Measurements from ENCODE around the gene TAC4.

The TAC4 gene

GRCh38 chr17:49851387-49852291 is 3.8 kb upstream of the TAC4 start:
- Histone ChIP-seq H3K9ac (ENCODE audit: low read length) (no peak overlapping the region), H3K27me3 (ENCODE audit: control insufficient read depth, insufficient read depth, low read length) (peaks cover 32% of the 10 kb centered on the region), H3K27ac (ENCODE audit: low read length) (no peak overlapping the region), H3K9me3 (ENCODE audit: control insufficient read depth, low read depth, low read length) (no peaks in the 10 kb centered on the region), H3K4me3 (ENCODE audit: low read length) (peak overlapping the region; percentile 47), H3K4me1 (ENCODE audit: control insufficient read depth, low read depth, low read length) (peaks cover 11% of the 10 kb centered on the region), H3K36me3 (ENCODE audit: control insufficient read depth, low read depth, low read length) (no peaks in the 10 kb centered on the region)

- Histone ChIP-seq H3K27ac (ENCODE audit: low read length) (no peak overlapping the region), H3K27me3 (ENCODE audit: control insufficient read depth, insufficient read depth, low read length) (peaks cover 32% of the 10 kb centered on the region), H3K36me3 (ENCODE audit: control insufficient read depth, low read depth, low read length) (no peaks in the 10 kb centered on the region), H3K9me3 (ENCODE audit: control insufficient read depth, low read depth, low read length) (no peaks in the 10 kb centered on the region), H3K4me3 (ENCODE audit: low read length) (peak overlapping the region; percentile 47), H3K4me1 (ENCODE audit: control insufficient read depth, low read depth, low read length) (peaks cover 11% of the 10 kb centered on the region), H3K9ac (ENCODE audit: low read length) (no peak overlapping the region)
Observed at GRCh38 chr17:49850772-49851386, 3.0 kb upstream of the TAC4 start.

DNA sequence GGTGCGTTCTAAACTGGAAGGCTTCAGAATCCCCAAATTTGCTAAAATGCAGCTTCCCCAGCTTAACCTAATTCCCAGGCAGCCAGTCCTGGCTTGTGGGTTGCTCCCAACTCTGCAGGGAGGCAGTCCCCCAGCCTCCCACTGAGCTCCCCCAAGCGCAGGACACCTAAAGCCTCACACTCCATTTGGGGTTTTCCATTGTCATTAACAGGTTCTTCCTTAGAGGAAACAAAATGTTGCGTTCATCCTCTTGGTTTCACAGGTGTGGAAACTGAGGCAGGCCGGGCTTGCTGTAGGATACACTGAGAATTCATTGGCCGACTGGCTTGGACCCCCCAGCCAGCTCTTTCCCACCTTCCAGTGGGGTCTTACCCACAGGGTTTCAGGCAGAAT is 2.3 kb upstream of the TAC4 start:
- Histone ChIP-seq H3K4me1 (ENCODE audit: control insufficient read depth, low read depth, low read length) (peaks cover 11% of the 10 kb centered on the region), H3K36me3 (ENCODE audit: control insufficient read depth, low read depth, low read length) (peaks cover 5% of the 10 kb centered on the region), H3K27ac (ENCODE audit: low read length) (no peak overlapping the region), H3K9me3 (ENCODE audit: control insufficient read depth, low read depth, low read length) (no peaks in the 10 kb centered on the region), H3K9ac (ENCODE audit: low read length) (no peak overlapping the region), H3K27me3 (ENCODE audit: control insufficient read depth, insufficient read depth, low read length) (peaks cover 32% of the 10 kb centered on the region), H3K4me3 (ENCODE audit: low read length) (peak overlapping the region; percentile 45)

GRCh38 chr17:49848739-49849138 is 870 bp upstream of the TAC4 start:
- Histone ChIP-seq H3K9ac (ENCODE audit: low read length) (no peak overlapping the region), H3K4me1 (ENCODE audit: control insufficient read depth, low read depth, low read length) (peaks cover 11% of the 10 kb centered on the region), H3K4me3 (ENCODE audit: low read length) (no peak overlapping the region), H3K27ac (ENCODE audit: low read length) (no peak overlapping the region), H3K36me3 (ENCODE audit: control insufficient read depth, low read depth, low read length) (peaks cover 5% of the 10 kb centered on the region), H3K27me3 (ENCODE audit: control insufficient read depth, insufficient read depth, low read length) (peaks cover 32% of the 10 kb centered on the region), H3K9me3 (ENCODE audit: control insufficient read depth, low read depth, low read length) (no peaks in the 10 kb centered on the region)

DNA sequence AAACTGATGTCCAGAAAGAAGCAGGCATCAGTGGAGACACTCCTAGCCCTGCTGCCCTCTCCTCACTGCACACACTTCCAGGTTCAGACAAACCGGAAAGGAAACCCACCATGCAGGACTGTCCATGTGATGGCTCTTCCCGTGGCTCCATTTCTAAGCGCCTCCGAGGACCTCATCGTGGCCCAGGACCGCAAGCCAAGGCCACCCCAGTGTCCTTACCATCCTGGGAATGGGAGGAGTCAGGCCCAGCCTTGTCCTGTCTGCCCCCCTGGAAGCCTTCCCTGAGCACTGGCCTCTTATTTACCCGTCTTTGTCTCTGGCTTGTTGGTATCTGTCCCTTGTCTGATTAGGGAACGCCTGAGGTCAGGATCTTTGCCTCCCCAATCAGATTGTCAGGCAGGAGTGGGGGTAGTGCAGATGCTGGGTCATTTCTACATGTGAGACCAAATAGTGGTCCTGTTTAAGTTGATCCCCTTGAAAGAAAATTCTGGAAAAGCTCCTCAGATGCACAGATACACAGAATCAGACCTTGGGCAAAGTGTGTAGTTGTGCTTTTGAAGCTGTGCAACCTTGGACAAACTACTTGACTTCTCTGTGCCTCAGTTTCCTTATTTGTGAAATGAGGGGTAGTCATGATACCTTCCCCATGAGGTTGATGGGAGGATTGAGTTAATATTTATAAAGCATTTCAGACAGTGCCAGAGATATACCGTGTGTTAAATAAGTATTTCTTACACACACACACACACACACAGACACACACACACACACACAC is 744 bp downstream of the TAC4 start:
- Histone ChIP-seq H3K9ac (ENCODE audit: low read length) (no peak overlapping the region), H3K9me3 (ENCODE audit: control insufficient read depth, low read depth, low read length) (no peaks in the 10 kb centered on the region), H3K4me3 (ENCODE audit: low read length) (no peak overlapping the region), H3K27me3 (ENCODE audit: control insufficient read depth, insufficient read depth, low read length) (peaks cover 25% of the 10 kb centered on the region), H3K4me1 (ENCODE audit: control insufficient read depth, low read depth, low read length) (peaks cover 11% of the 10 kb centered on the region), H3K36me3 (ENCODE audit: control insufficient read depth, low read depth, low read length) (peaks cover 5% of the 10 kb centered on the region), H3K27ac (ENCODE audit: low read length) (no peak overlapping the region)

DNA sequence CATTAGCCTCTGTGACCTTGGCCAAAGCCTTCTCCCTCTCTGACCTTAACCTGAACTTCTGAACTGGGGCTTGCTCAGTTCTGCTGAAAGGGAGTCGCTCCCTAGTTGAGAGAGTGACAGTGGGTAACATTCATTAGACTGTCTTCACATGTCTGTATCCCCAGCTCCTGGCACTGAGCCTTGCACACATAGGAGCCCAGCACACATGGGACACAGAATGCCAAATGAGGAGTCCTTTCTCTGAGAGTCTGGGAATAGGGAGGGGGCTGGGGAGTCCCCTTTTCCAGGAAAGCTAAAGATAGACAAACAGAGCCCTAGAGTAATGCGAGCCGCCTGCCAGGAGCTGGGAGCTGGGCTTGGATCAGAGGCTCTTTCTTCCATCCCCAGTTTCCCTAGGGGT is 2.5 kb downstream of the TAC4 start:
- Histone ChIP-seq H3K4me1 (ENCODE audit: control insufficient read depth, low read depth, low read length) (peaks cover 8% of the 10 kb centered on the region), H3K4me3 (ENCODE audit: low read length) (no peak overlapping the region), H3K36me3 (ENCODE audit: control insufficient read depth, low read depth, low read length) (peaks cover 5% of the 10 kb centered on the region), H3K27me3 (ENCODE audit: control insufficient read depth, insufficient read depth, low read length) (peaks cover 8% of the 10 kb centered on the region), H3K9ac (ENCODE audit: low read length) (no peak overlapping the region), H3K9me3 (ENCODE audit: control insufficient read depth, low read depth, low read length) (no peaks in the 10 kb centered on the region), H3K27ac (ENCODE audit: low read length) (no peak overlapping the region)

DNA sequence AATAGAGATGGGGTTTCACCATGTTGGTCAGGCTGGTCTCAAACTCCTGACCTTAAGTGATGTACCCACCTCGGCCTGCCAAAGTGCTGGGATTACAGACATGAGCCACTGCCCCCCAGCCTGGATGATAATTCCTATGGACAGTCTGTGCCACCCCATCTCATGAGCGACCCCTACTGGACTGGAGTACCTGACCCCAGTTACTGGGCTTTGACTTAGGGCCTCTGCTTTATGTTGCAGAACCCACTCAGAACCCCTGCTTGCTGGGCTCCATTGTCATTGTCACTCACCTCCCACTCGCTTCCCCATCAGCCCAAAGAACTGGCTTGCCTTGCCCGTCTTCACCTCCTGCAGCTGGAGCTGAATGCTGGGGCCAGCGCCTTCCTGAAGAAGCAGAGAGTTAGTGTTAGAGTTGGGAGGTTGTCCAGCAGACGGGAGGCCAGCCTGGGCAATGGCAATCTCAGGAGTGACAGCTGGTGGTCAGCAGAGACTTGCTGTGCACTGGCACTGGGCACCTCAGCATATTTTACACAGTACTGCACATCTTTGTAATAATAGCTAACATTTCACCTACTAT is 4.0 kb downstream of the TAC4 start:
- Histone ChIP-seq H3K27me3 (ENCODE audit: control insufficient read depth, insufficient read depth, low read length) (no peaks in the 10 kb centered on the region), H3K9me3 (ENCODE audit: control insufficient read depth, low read depth, low read length) (no peaks in the 10 kb centered on the region), H3K9ac (ENCODE audit: low read length) (no peak overlapping the region), H3K4me3 (ENCODE audit: low read length) (no peak overlapping the region), H3K36me3 (ENCODE audit: control insufficient read depth, low read depth, low read length) (peaks cover 5% of the 10 kb centered on the region), H3K27ac (ENCODE audit: low read length) (no peak overlapping the region), H3K4me1 (ENCODE audit: control insufficient read depth, low read depth, low read length) (peaks cover 4% of the 10 kb centered on the region)

DNA sequence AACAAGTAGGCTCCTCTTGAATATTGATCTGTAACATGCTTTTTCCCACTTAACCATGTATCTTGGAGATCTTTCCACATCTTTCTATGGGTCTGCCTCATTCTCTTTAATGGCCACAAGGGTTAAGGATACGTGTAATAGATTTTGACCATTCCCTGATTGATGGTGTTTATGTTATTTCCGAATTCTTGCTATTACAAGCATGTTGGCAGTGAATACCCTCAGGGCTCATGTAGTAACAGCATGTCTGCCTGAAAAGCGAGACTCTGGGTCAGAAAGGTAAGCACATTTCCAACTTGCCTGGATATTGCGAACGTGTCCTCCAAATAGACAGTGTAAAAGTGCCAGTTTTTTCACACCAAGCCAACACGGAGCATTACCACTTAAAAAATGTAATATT is 5.0 kb downstream of the TAC4 start:
- H3K36me3 ChIP-seq (ENCODE audit: control insufficient read depth, low read depth, low read length): peaks cover 5% of the 10 kb centered on the region
- H3K4me1 ChIP-seq (ENCODE audit: control insufficient read depth, low read depth, low read length): peaks cover 2% of the 10 kb centered on the region
- H3K9me3 ChIP-seq (ENCODE audit: control insufficient read depth, low read depth, low read length): no peaks in the 10 kb centered on the region
- no peak overlapping the region for H3K4me3 ChIP-seq (ENCODE audit: low read length)
- no peak overlapping the region for H3K27ac ChIP-seq (ENCODE audit: low read length)
- H3K9ac ChIP-seq (ENCODE audit: low read length): no peak overlapping the region
- no peaks in the 10 kb centered on the region for H3K27me3 ChIP-seq (ENCODE audit: control insufficient read depth, insufficient read depth, low read length)

GRCh38 chr17:49842371-49842770 is 5.5 kb downstream of the TAC4 start:
- no peak overlapping the region for H3K4me3 ChIP-seq (ENCODE audit: low read length)
- no peaks in the 10 kb centered on the region for H3K4me1 ChIP-seq (ENCODE audit: control insufficient read depth, low read depth, low read length)
- H3K9ac ChIP-seq (ENCODE audit: low read length): no peak overlapping the region
- no peak overlapping the region for H3K27ac ChIP-seq (ENCODE audit: low read length)
- no peaks in the 10 kb centered on the region for H3K27me3 ChIP-seq (ENCODE audit: control insufficient read depth, insufficient read depth, low read length)
- H3K36me3 ChIP-seq (ENCODE audit: control insufficient read depth, low read depth, low read length): peaks cover 5% of the 10 kb centered on the region
- H3K9me3 ChIP-seq (ENCODE audit: control insufficient read depth, low read depth, low read length): no peaks in the 10 kb centered on the region

DNA sequence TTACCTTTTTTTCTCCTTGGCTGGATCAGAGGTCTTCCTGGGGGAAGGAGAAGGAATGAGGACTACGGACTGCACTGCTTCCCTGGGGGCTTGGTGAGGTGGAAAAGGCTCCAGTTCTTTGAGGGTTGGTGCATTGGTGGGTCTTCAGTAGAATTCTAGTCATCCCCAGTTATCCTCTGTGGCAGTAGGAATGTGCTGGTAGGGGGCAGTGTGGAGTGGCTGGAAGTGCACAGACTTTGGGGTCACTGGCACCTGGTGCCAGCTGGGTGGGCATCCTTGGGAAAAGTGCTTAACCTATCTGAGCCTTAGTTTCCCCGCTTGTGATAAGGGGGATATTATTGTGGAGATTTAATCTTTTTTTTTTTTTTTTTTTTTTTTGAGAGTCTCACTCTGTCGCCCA is 6.3 kb downstream of the TAC4 start:
- H3K4me3 ChIP-seq (ENCODE audit: low read length): no peak overlapping the region
- no peak overlapping the region for H3K9ac ChIP-seq (ENCODE audit: low read length)
- no peaks in the 10 kb centered on the region for H3K9me3 ChIP-seq (ENCODE audit: control insufficient read depth, low read depth, low read length)
- no peaks in the 10 kb centered on the region for H3K27me3 ChIP-seq (ENCODE audit: control insufficient read depth, insufficient read depth, low read length)
- H3K27ac ChIP-seq (ENCODE audit: low read length): no peak overlapping the region
- H3K36me3 ChIP-seq (ENCODE audit: control insufficient read depth, low read depth, low read length): peaks cover 5% of the 10 kb centered on the region
- H3K4me1 ChIP-seq (ENCODE audit: control insufficient read depth, low read depth, low read length): no peaks in the 10 kb centered on the region

DNA sequence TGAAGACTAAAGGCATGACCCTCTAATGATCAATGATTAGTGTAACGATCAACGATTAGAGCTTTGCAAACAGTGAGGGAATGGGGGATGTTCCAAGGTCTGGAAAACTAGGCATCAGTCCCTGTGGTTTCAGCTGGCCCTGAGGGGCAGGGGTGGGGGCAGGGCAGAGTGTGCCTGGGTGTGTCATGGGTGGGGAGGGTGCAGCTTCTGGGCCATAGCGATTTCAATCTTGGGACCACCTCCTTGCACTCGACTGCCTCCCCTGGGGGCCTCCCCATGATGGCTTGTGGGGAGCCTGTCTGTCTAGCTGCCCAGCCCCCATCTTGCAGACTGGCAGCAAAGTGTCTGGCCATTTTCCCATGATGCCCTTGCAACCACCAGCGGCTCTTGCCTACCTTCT is 8.4 kb downstream of the TAC4 start:
- H3K4me1 ChIP-seq (ENCODE audit: control insufficient read depth, low read depth, low read length): no peaks in the 10 kb centered on the region

More for the DNA sequence above, 8.4 kb downstream of the TAC4 start:
- Histone ChIP-seq H3K27me3 (ENCODE audit: control insufficient read depth, insufficient read depth, low read length) (no peaks in the 10 kb centered on the region), H3K9ac (ENCODE audit: low read length) (no peak overlapping the region), H3K4me3 (ENCODE audit: low read length) (no peak overlapping the region), H3K27ac (ENCODE audit: low read length) (no peak overlapping the region), H3K9me3 (ENCODE audit: control insufficient read depth, low read depth, low read length) (no peaks in the 10 kb centered on the region), H3K36me3 (ENCODE audit: control insufficient read depth, low read depth, low read length) (peaks cover 2% of the 10 kb centered on the region)
